OCI-M2 (cell line): ENCODE measurements around the gene TMEM178B.

Source experiments
- DNase-seq: peaks from one replicate; lab custom pipeline; 2025; ENCODE audit not compliant: unreplicated experiment; lab: John Stamatoyannopoulos, UW

Gene TMEM178B

GRCh38 chr7:141349804-141350203, 275.9 kb downstream of the TMEM178B start:
- no peak for DNase-seq

- DNase-seq, result no peak
Measured at GRCh38 chr7:141351175-141351574, 277.3 kb downstream of the TMEM178B start.

GRCh38 chr7:141352955-141353354, 279.1 kb downstream of the TMEM178B start:
- DNase-seq, result no peak

- DNase-seq, result no peak
Measured at GRCh38 chr7:141354251-141354650, 280.4 kb downstream of the TMEM178B start.

- DNase-seq, result no peak
Measured at GRCh38 chr7:141355032-141355431, 281.2 kb downstream of the TMEM178B start.

- DNase-seq, result no peak
Measured at GRCh38 chr7:141356161-141356560, 282.3 kb downstream of the TMEM178B start.

- DNase-seq, result no peak
Measured at GRCh38 chr7:141358386-141358785, 284.5 kb downstream of the TMEM178B start.

GRCh38 chr7:141359262-141359661, 285.4 kb downstream of the TMEM178B start:
- no peak for DNase-seq

- no peak for DNase-seq
Measured at GRCh38 chr7:141359740-141360415, 286.0 kb downstream of the TMEM178B start.

- no peak for DNase-seq
Measured at GRCh38 chr7:141360416-141360760, 286.5 kb downstream of the TMEM178B start.

- DNase-seq, result no peak
Measured at GRCh38 chr7:141360803-141361202, 286.9 kb downstream of the TMEM178B start.

GRCh38 chr7:141361479-141361878, 287.6 kb downstream of the TMEM178B start:
- DNase-seq, result no peak

GRCh38 chr7:141361960-141362359, 288.1 kb downstream of the TMEM178B start:
- DNase-seq, result no peak

- DNase-seq, result no peak
Measured at GRCh38 chr7:141362580-141363435, 288.9 kb downstream of the TMEM178B start.

GRCh38 chr7:141363748-141364147, 289.9 kb downstream of the TMEM178B start:
- no peak for DNase-seq

- no peak for DNase-seq
Measured at GRCh38 chr7:141366091-141366621, 292.3 kb downstream of the TMEM178B start.

GRCh38 chr7:141369422-141369821, 295.6 kb downstream of the TMEM178B start:
- no peak for DNase-seq

GRCh38 chr7:141370178-141370577, 296.3 kb downstream of the TMEM178B start:
- no peak for DNase-seq

GRCh38 chr7:141370650-141371049, 296.8 kb downstream of the TMEM178B start:
- no peak for DNase-seq

- no peak for DNase-seq
Measured at GRCh38 chr7:141374425-141374824, 300.6 kb downstream of the TMEM178B start.

GRCh38 chr7:141375442-141375841, 301.6 kb downstream of the TMEM178B start:
- DNase-seq, result no peak

GRCh38 chr7:141377906-141378305, 304.0 kb downstream of the TMEM178B start:
- no peak for DNase-seq
